H1 (cell line): ENCODE results near the gene NAT8L. TPM values are rescaled to one million over a fixed set of nuclear protein-coding genes. Genes with fewer than 3 reads are reported as not detected.
A peak's percentile ranks its signal among the peaks of the same experiment; 100 is the strongest.

Source experiments
- CTCF ChIA-PET: fragments of 300-600 bp; sonication (Branson Sonifier 250); formaldehyde crosslinking; loops from one replicate; lab custom pipeline; 2021; ENCODE audit not compliant: partially characterized antibody; lab: Charles Lee
- POLR2A ChIA-PET: fragments of 300-600 bp; sonication (Branson Sonifier 250); formaldehyde crosslinking; loops from one replicate; lab custom pipeline; 2021; ENCODE audit warnings: inconsistent platforms; ENCODE audit not compliant: partially characterized antibody; lab: Charles Lee
- DNase-seq, 2 experiments: peaks; one replicate each; pipeline versions ENCODE4 v3.0.0 to v3.0.0-alpha.2; 2010 to 2022; ENCODE audit warnings: low spot score in 2 of 2, low read depth in 1 of 2, mixed read lengths in 1 of 2
- FAIRE-seq: peaks from 2 replicates; lab custom pipeline; 2011; peaks lifted over from hg19 to GRCh38; lab: Jason Lieb, UNC
- H2AFZ ChIP-seq: 2 replicates; pipeline ENCODE4 v1.8.1; 2012; ENCODE audit warnings: low read length, inconsistent platforms
- H2AK5ac ChIP-seq: 2 replicates; pipeline ENCODE4 v1.6.1; 2013; ENCODE audit warnings: low read depth, low read length
- H2BK120ac ChIP-seq: replicated peaks from 2 replicates; pipeline ENCODE3; 2013; ENCODE audit warnings: low read depth, low read length, inconsistent platforms
- H2BK12ac ChIP-seq: 2 replicates; pipeline ENCODE4 v1.6.1; 2013; ENCODE audit warnings: low read depth, low read length
- H2BK15ac ChIP-seq: 2 replicates; pipeline ENCODE4 v1.6.1; 2013; ENCODE audit warnings: low read length
- H2BK20ac ChIP-seq: 2 replicates; pipeline ENCODE4 v1.6.1; 2013; ENCODE audit warnings: low read length
- H2BK5ac ChIP-seq: 2 replicates; pipeline ENCODE4 v1.6.1; 2013; ENCODE audit warnings: low read depth, low read length
- H3K14ac ChIP-seq: 2 replicates; pipeline ENCODE4 v1.6.1; 2013; ENCODE audit warnings: inconsistent platforms; ENCODE audit not compliant: insufficient read length
- H3K18ac ChIP-seq: 2 replicates; pipeline ENCODE4 v1.6.1; 2013; ENCODE audit warnings: low read length; ENCODE audit errors: extremely low read depth
- H3K23ac ChIP-seq: 2 replicates; pipeline ENCODE4 v1.6.1; 2013; ENCODE audit warnings: inconsistent platforms; ENCODE audit not compliant: insufficient read length
- H3K23me2 ChIP-seq: 2 replicates; pipeline ENCODE4 v1.6.1; 2013; ENCODE audit warnings: low read depth, low read length
- H3K27ac ChIP-seq: 2 replicates; pipeline ENCODE4 v1.6.1; 2011; ENCODE audit warnings: low read depth, low read length, inconsistent platforms
- H3K27me3 ChIP-seq, 4 experiments: replicated peaks in 1 of 4; 1 replicate in 1 of 4; 2 replicates in 3 of 4; pipeline versions ENCODE4 v1.6.1 to v1.8.1; 2011 to 2013; ENCODE audit warnings: low read length in 3 of 4, mild to moderate bottlenecking in 3 of 4, inconsistent platforms in 2 of 4, mixed read lengths in 2 of 4, moderate library complexity in 1 of 4; ENCODE audit not compliant: control insufficient read depth in 3 of 4, insufficient read depth in 3 of 4; ENCODE audit errors: extremely low read depth in 1 of 4
- H3K36me3 ChIP-seq, 4 experiments: 2 replicates each; pipeline versions ENCODE4 v1.6.1 to v1.8.1; 2011 to 2013; ENCODE audit warnings: mild to moderate bottlenecking in 4 of 4, low read length in 3 of 4, moderate library complexity in 2 of 4, control low read depth in 1 of 4, inconsistent platforms in 1 of 4; ENCODE audit not compliant: insufficient read depth in 4 of 4, control insufficient read depth in 2 of 4
- H3K4ac ChIP-seq: replicated peaks from 2 replicates; pipeline ENCODE3; 2013; ENCODE audit warnings: low read length, low read depth, mixed read lengths, inconsistent platforms; ENCODE audit not compliant: insufficient read length
- H3K4me1 ChIP-seq, 4 experiments: replicated peaks in 1 of 4; 1 replicate in 1 of 4; 2 replicates in 3 of 4; pipeline versions ENCODE4 v1.6.1 to v1.8.1; 2011 to 2013; ENCODE audit warnings: low read length in 3 of 4, inconsistent platforms in 2 of 4, mixed read lengths in 1 of 4; ENCODE audit not compliant: insufficient read depth in 4 of 4, control insufficient read depth in 3 of 4
- H3K4me2 ChIP-seq, 2 experiments: 2 replicates each; pipeline versions ENCODE4 v1.6.1 to v1.8.1; 2011 to 2013; ENCODE audit warnings: low read depth in 2 of 2, low read length in 2 of 2, control low read depth in 1 of 2, inconsistent platforms in 1 of 2, mild to moderate bottlenecking in 1 of 2; ENCODE audit not compliant: insufficient read depth in 1 of 2
- H3K4me3 ChIP-seq, 4 experiments: fragments of 200-600, 300-600 bp in 1 of 4; sonication (generic), shearing (Covaris generic), sonication (Bioruptor Twin) in 1 of 4; 2 replicates each; pipeline versions ENCODE4 v1.5.1 to v1.8.1; 2011 to 2016; ENCODE audit warnings: low read length in 4 of 4, low read depth in 3 of 4, control low read depth in 2 of 4, inconsistent platforms in 2 of 4, mild to moderate bottlenecking in 2 of 4, mixed read lengths in 1 of 4, moderate library complexity in 1 of 4; ENCODE audit not compliant: insufficient read depth in 2 of 4; ENCODE audit errors: extremely low read depth in 1 of 4
- H3K56ac ChIP-seq: replicated peaks from 2 replicates; pipeline ENCODE3; 2013; ENCODE audit warnings: low read depth, mild to moderate bottlenecking, mixed read lengths, low read length, inconsistent platforms; ENCODE audit not compliant: insufficient read length
- H3K79me1 ChIP-seq: 2 replicates; pipeline ENCODE4 v1.6.1; 2013; ENCODE audit warnings: low read depth, low read length, control low read depth
- H3K79me2 ChIP-seq, 2 experiments: 2 replicates each; pipeline versions ENCODE4 v1.6.1 to v1.8.1; 2012 to 2013; ENCODE audit warnings: low read length in 2 of 2, mild to moderate bottlenecking in 2 of 2, inconsistent platforms in 1 of 2; ENCODE audit not compliant: insufficient read depth in 2 of 2, control insufficient read depth in 1 of 2
- H3K9ac ChIP-seq, 4 experiments: replicated peaks in 1 of 4; 1 replicate in 1 of 4; 2 replicates in 3 of 4; pipeline versions ENCODE4 v1.6.1 to v1.8.1; 2011 to 2013; ENCODE audit warnings: low read depth in 3 of 4, low read length in 3 of 4, control low read depth in 2 of 4, mild to moderate bottlenecking in 2 of 4, moderate library complexity in 2 of 4, inconsistent platforms in 1 of 4; ENCODE audit errors: extremely low read depth in 1 of 4
- H3K9me3 ChIP-seq, 2 experiments: 2 replicates each; pipeline versions ENCODE4 v1.6.1 to v1.8.1; 2012 to 2013; ENCODE audit warnings: mild to moderate bottlenecking in 2 of 2, moderate library complexity in 2 of 2, control low read depth in 1 of 2, inconsistent platforms in 1 of 2, low read depth in 1 of 2, low read length in 1 of 2, mixed read lengths in 1 of 2; ENCODE audit not compliant: insufficient read depth in 2 of 2
- H4K20me1 ChIP-seq, 2 experiments: replicated peaks in 1 of 2; 2 replicates each; pipeline versions ENCODE3 to v1.8.1; 2011 to 2013; ENCODE audit warnings: inconsistent platforms in 2 of 2, low read length in 2 of 2, mild to moderate bottlenecking in 1 of 2; ENCODE audit not compliant: insufficient read depth in 2 of 2, control insufficient read depth in 1 of 2
- H4K5ac ChIP-seq: 2 replicates; pipeline ENCODE4 v1.6.1; 2013; ENCODE audit warnings: low read length, low read depth, mixed read lengths, inconsistent platforms; ENCODE audit not compliant: insufficient read length
- H4K8ac ChIP-seq: 2 replicates; pipeline ENCODE4 v1.8.0; 2013; ENCODE audit warnings: mild to moderate bottlenecking, moderate library complexity, low read length, inconsistent platforms; ENCODE audit not compliant: insufficient read depth; ENCODE audit errors: extremely low read depth
- H4K91ac ChIP-seq: replicated peaks from 2 replicates; pipeline ENCODE3; 2013; ENCODE audit warnings: low read length, mixed read lengths, inconsistent platforms; ENCODE audit not compliant: insufficient read length
- ASH2L ChIP-seq: fragments of 200-600, 300-600 bp; sonication (generic); IDR thresholded peaks from one replicate; pipeline ENCODE4 v1.7.1; 2017; ENCODE audit warnings: low read length
- CHD1 ChIP-seq: IDR thresholded peaks from 2 replicates; pipeline ENCODE4 v1.6.1; 2012; ENCODE audit warnings: low read depth, low read length, improper control_type of control experiment
- EGR1 ChIP-seq: IDR thresholded peaks from 2 replicates; pipeline ENCODE4 v1.6.1; 2011; ENCODE audit warnings: low read depth, low read length, borderline replicate concordance
- EP300 ChIP-seq, 2 experiments: IDR thresholded peaks; 1 replicate in 1 of 2; 2 replicates in 1 of 2; pipeline ENCODE4 v1.6.1; 2011 to 2012; ENCODE audit warnings: low read depth in 2 of 2, low read length in 2 of 2, mild to moderate bottlenecking in 2 of 2, borderline replicate concordance in 1 of 2, inconsistent platforms in 1 of 2, moderate library complexity in 1 of 2
- HDAC2 ChIP-seq, 2 experiments: fragments of 300-600 bp in 1 of 2; sonication (generic) in 1 of 2; IDR thresholded peaks; 2 replicates each; pipeline ENCODE4 v1.6.1; 2011 to 2012; ENCODE audit warnings: low read depth in 2 of 2, low read length in 2 of 2, mild to moderate bottlenecking in 2 of 2, moderate library complexity in 2 of 2, borderline replicate concordance in 1 of 2, inconsistent platforms in 1 of 2
- PHF8 ChIP-seq: fragments of 200-600 bp; sonication (generic); conservative IDR thresholded peaks from 2 replicates; pipeline ENCODE4 v1.7.1; 2012; ENCODE audit warnings: low read depth, mild to moderate bottlenecking, inconsistent platforms, low read length, moderate library complexity
- SP1 ChIP-seq: IDR thresholded peaks from 2 replicates; pipeline ENCODE4 v1.6.1; 2011; ENCODE audit warnings: low read depth, low read length
- SRF ChIP-seq: IDR thresholded peaks from 2 replicates; pipeline ENCODE4 v1.6.1; 2011; ENCODE audit warnings: mild to moderate bottlenecking, low read depth, low read length, moderate library complexity
- TAF1 ChIP-seq: IDR thresholded peaks from 2 replicates; pipeline ENCODE4 v1.6.1; 2011; ENCODE audit warnings: mild to moderate bottlenecking, low read depth, low read length
- WGBS, 2 experiments: shearing (Covaris generic) in 1 of 2; methylation state at CpG; one replicate each; pipeline versions ENCODE4 v1.1.6 to v1.1.7; 2013 to 2015; ENCODE audit warnings: low lambda C conversion rate in 2 of 2, mixed read lengths in 2 of 2, inconsistent platforms in 1 of 2, low coverage in 1 of 2, missing lambda C conversion rate in 1 of 2; ENCODE audit not compliant: insufficient replicate concordance in 2 of 2, insufficient coverage in 1 of 2, insufficient read length in 1 of 2; ENCODE audit errors: extremely low coverage in 1 of 2, missing lambda C conversion rate in 1 of 2; 5-methylcytosine and 5-hydroxymethylcytosine counted together
- polyA plus RNA-seq, 7 experiments: library from polyadenylated mRNA; depleted of rRNA in 3 of 7; stranded (reverse) in 5 of 7; unstranded in 2 of 7; fragments of >200 nt in 5 of 7; fragments of 200-250 nt in 2 of 7; gene quantifications; 1 replicate in 5 of 7; 2 replicates in 1 of 7; 4 replicates in 1 of 7; pipeline versions ENCODE4 v1.2.1 to v1.2.3, GENCODE V29; 2011 to 2013; ENCODE audit warnings: missing spikeins in 2 of 7, mixed read lengths in 2 of 7
- total RNA-seq: library from RNA; stranded (reverse); fragmentation: NEBNext Ultra II Directional; extraction: Animal tissue kit (Norgen Biotek cat#: 25700); gene quantifications from 2 replicates; pipeline ENCODE4 v1.2.1, GENCODE V29; 2021
- TF ChIP-seq, protein P1 (sequence below): IDR thresholded peaks from 2 replicates; pipeline ENCODE4 v1.6.1; 2012; ENCODE audit warnings: low read length, inconsistent platforms

NAT8L gene
- total and polyA plus RNA-seq, 2 of the 8 experiments (the other 6 are each of a cell fraction or from before 2014, with no cell fraction given) = 10.8 TPM

DNA sequence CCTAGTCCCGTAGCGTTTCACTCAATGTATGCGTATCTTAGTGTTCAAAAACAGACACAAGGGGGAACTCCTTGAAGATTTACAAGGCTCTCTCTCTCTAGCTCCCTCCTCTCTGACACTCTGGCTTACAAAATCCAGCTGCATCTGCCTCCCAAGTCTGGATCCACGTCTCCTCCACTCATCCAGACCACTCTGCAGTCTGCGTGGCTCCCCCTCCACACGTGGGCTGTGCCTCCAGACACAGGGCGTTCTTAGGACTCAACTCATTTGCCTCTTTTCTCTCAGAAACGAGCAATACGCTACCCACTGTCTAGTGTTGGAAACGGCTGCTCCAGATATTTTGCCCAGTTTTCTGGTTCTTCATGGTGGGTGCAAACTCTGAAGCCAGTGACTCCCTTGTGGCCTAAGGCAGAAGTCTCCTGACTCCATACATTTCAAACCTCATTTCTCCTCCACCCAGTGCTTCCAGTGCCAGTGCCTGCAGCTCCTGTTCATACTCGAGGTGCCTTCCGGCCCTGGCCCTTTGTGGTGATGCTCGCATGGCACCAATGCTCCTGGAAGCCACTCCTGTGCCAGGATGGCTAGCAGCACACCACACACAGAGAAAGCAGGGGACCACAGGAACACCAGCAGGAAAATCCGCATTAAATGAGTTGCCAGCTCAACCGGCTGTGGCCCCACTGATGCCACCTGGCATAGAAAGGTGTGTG lies 24.1 kb downstream of the NAT8L start:
- H3K27ac ChIP-seq = no peak overlapping the region
- H3K4me3 ChIP-seq = no peak overlapping the region
- ChIA-PET POLR2A (no interaction called here), CTCF (no interaction called here)
- no peak overlapping the region for H3K56ac ChIP-seq
- no peak overlapping the region for H3K18ac ChIP-seq
- no peaks in the 10 kb centered on the region for H3K79me2 ChIP-seq
- H2BK15ac ChIP-seq = no peak overlapping the region
- no peak overlapping the region for H2AK5ac ChIP-seq
- no peak for FAIRE-seq
- H4K20me1 ChIP-seq = peaks cover 2 to 3% of the 10 kb centered on the region in 2 experiments
- peaks cover 0 to 3% (median under 1%) of the 10 kb centered on the region in 4 experiments; a peak in 1 of 7 replicates for H3K27me3 ChIP-seq
- no peaks in the 10 kb centered on the region for H3K4me1 ChIP-seq
- H3K23me2 ChIP-seq = no peaks in the 10 kb centered on the region
- no peak overlapping the region for H4K8ac ChIP-seq
- DNase-seq = no peak
- no peaks in the 10 kb centered on the region for H3K36me3 ChIP-seq
- H3K4ac ChIP-seq = no peak overlapping the region
- H2AFZ ChIP-seq = no peak overlapping the region
- WGBS, 2 experiments = 85% methylated on average over 15 of the region's 15 CpGs; no CpG with 5 or more reads in 1 of the 2 experiments
- no peak overlapping the region for H3K23ac ChIP-seq
- no peaks in the 10 kb centered on the region for H3K79me1 ChIP-seq
- H2BK20ac ChIP-seq = no peak overlapping the region
- no peaks in the 10 kb centered on the region for H3K9me3 ChIP-seq
- no peak overlapping the region for H2BK5ac ChIP-seq
- H3K4me2 ChIP-seq = no peak overlapping the region
- peak overlapping the region in 1 of 4 experiments; percentile 8; a peak in 1 of 7 replicates for H3K9ac ChIP-seq
- H3K14ac ChIP-seq = no peak overlapping the region
- no peak overlapping the region for H2BK12ac ChIP-seq
- H4K5ac ChIP-seq = no peak overlapping the region
- no peak overlapping the region for H4K91ac ChIP-seq
- H2BK120ac ChIP-seq = no peak overlapping the region
- no peak for TF ChIP-seq CHD1
- no peak for TF ChIP-seq HDAC2 (IDR thresholded peaks at IDR 0.05; ENCODE audit: borderline replicate concordance in 1 of 2, low read depth in 2 of 2, low read length in 2 of 2)
- no peak for TF ChIP-seq EP300 (IDR thresholded peaks at IDR 0.05; ENCODE audit: borderline replicate concordance in 1 of 2, low read depth in 2 of 2, low read length in 2 of 2)
- TF ChIP-seq SP1 = no peak
- TF ChIP-seq EGR1 = no peak
- no peak for TF ChIP-seq SRF
- TF ChIP-seq, protein P1, sequence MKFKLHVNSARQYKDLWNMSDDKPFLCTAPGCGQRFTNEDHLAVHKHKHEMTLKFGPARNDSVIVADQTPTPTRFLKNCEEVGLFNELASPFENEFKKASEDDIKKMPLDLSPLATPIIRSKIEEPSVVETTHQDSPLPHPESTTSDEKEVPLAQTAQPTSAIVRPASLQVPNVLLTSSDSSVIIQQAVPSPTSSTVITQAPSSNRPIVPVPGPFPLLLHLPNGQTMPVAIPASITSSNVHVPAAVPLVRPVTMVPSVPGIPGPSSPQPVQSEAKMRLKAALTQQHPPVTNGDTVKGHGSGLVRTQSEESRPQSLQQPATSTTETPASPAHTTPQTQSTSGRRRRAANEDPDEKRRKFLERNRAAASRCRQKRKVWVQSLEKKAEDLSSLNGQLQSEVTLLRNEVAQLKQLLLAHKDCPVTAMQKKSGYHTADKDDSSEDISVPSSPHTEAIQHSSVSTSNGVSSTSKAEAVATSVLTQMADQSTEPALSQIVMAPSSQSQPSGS = no peak
- TF ChIP-seq ASH2L = no peak
- TF ChIP-seq PHF8 = no peak
- TF ChIP-seq TAF1 = no peak
